GM21528 (cell line): ENCODE results near the gene TUBGCP6.
A peak's percentile ranks its signal among the peaks of the same experiment; 100 is the strongest.
"Not testable (repeated sequence)": the region's sequence is repeated elsewhere in the genome, so short reads cannot be mapped to it uniquely, and the experiment has no call there.

Experiments
- ATAC-seq: cut with Tn5 transposase; IDR thresholded peaks from one replicate; pipeline ENCODE4 v1.9.1; 2021; ENCODE audit warnings: mild to moderate bottlenecking, moderate library complexity; ENCODE audit not compliant: unreplicated experiment, low FRiP score

The TUBGCP6 gene

DNA sequence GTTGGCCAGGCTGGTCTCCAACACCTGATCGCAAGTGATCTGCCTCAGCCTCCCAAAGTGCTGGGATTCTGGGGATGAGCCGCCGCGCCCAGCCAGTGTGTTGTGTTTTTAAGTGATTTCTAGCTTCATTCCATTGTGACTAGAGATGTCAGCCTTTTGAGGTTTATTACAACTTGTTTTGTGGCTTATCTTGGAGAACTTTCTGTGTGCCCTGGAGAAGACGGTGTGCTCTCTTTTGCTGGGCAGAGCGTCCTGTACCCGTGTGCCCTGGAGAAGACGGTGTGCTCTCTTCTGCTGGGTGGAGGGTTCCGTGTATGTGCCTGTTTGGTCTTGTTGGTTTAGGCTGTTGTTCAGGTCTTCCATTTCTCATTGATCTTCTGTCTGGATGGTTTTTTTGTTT, 31.6 kb downstream of the TUBGCP6 start:
- ATAC-seq = no peak

DNA sequence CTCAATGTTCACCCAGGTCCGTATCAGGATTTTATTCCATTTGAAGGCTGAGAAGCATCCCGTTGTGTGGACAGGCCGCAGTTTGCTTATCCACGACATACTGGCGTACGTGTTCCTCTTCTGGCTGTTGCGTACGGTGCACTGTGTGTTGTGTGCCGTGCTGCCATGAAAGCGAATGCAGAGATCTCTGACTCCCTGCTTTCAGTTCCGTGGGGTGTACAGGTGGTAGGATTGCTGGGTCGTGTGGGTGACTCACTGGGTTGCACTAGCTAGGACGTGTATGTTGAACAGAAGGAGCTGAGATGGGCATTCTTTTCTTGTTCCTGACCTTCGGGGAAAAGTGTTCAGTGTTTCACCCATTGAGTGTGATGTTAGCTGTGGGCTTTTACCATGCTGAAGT, 33.7 kb downstream of the TUBGCP6 start:
- no peak for ATAC-seq

DNA sequence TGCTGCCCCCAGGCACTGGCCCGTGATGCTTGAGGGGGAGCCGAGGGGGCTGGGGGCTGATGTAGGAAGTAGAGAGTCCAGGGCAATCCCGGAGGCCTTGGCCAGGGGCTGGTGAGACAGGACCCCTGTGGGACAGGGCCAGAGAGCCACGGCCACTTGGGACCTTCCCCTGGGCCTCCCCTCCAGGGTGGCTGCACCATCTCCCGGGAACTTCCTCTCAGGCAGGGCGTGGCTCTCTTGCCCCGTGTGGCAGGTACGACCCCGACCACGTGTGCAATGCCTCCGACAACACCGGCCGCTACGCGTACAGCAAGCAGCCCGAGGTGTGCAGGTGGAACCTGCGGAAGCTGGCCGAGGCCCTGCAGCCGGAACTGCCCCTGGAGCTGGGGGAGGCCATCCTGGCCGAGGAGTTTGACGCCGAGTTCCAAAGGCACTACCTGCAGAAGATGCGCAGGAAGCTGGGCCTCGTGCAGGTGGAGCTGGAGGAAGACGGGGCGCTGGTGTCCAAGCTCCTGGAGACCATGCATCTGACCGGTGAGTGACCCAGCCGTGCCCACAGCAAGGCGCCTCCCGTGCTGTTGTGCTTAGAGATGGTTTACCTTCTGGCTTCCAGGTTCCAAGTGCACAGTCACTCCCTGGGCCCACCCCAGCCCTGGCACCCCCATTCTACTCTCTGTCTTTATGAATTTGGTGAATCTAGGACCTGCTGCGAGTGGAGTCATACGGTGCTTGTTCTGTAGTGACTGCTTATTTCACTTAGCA, 34.3 kb downstream of the TUBGCP6 start:
- no peak for ATAC-seq

DNA sequence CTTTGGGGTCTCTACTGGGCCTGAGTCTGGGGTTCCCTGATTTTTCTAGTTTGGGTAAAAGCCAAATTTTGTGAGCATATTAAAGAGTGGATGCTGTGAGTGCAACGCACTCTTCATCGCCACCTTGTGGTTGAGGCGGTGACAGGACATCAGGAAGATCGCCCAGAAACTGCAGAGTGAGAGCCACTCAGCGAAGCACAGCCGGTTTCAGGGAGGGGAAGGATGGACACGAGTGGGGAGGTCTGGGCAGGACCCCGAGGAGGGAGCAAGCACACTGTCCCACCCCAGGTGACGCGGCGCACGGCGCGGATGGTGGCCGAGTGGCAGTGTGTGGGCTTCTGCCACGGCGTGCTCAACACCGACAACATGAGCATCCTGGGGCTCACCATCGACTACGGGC, 34.9 kb downstream of the TUBGCP6 start:
- ATAC-seq = no peak

DNA sequence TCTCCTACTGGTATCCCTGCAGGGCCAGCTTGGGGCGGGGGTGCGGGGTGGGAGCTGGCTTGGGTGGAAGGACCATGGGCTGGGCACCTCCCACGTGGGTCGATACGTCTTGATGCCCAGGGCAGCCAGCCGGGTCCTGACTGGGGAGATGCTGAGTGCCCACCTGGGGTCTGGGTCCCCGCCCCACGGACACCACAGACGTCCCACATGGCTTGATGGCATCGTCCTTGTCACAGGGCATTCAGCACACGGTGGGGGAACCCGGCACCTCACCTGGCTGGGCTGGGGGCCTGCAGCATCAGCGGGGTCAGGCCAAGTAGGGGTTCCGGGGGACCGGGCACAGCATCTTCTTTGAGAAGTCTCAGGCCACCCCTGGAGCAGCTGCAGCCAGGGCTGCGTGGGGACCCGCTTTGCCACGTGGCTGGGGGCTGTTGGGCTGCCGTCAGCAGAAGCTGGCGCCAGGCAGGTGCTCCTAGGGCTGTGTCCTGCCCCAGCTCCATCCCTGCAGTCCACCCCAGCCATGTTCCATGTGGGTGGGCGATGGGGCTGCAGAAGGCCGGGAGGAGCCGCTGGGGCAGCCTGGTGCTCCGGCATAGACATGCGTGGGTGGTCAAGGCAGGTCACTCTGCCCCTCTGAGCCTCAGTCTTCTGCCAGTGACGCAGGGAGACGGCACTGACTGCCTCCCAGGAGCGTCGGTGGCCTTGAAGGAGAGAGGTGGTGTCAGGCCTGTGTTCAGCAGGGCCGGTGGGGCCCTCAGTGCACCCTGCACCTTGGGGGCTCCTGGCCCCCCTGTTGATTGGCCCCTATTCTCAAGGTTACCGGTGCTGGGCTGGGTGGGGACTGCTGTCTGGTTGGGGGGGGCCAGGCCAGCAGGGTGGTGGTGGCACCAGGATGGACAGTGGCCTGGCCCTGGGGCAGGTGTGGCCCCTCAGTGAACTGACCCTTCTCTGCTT, 35.6 kb downstream of the TUBGCP6 start:
- no peak for ATAC-seq

DNA sequence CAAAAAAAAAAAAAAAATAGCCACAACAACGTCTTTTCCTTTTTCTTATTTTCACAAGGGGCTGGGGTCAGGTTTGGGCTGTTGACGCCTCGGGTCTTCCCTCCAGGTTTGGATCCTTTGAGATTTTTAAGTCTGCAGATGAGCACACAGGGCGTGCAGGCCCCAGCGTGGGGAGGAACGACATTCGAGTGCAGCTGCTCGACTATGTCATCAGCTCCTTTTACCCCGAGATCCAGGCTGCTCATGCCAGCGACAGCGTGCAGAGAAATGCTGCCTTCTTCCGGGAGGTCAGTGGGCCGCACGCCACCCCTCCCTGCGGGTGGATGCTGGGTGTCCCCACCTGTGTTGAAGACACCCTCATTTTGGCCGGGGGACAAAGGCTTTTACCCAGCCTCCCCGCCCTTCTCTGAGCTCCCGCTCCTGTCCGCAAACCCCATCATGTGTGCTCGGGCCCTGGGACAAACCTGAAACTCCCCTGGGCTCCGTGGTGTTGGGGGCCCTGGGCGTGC, 36.3 kb downstream of the TUBGCP6 start:
- no peak for ATAC-seq

DNA sequence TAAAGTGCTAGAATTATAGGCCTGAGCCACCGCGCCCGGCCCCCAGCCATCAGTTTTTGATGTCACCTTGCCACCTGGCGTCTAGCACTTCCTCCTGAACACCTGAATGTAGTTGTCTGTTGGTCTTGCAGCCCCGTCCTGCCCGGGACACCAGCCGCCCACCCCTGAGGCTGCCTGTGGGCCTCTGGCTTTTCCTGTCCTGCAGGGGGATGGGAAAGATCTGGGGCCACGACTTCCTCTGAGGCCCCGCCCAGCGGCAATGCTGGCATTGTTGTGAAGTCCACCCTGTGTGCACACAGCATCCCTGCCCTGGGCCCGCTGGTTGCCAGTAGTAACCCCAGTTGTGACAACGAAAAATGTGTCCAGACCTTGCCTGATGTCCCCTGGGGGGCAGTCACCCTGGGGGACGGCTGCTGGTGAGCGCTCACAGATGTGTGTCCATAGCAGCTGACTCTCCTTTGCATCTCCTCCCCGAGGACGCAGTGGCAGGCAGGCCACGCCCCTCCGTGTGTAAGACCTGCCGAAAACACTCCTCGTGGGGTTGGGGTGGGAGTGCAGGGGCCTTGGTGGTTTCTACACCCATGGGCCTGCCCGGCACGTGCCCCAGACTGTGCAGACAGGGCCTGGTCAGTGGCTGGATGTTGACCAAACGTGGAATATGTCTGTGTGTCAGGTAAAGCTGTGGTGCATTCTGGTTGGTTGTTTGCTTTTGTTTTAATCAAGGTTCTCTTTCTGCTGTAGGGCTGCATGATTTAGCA, 37.3 kb downstream of the TUBGCP6 start:
- ATAC-seq = no peak

DNA sequence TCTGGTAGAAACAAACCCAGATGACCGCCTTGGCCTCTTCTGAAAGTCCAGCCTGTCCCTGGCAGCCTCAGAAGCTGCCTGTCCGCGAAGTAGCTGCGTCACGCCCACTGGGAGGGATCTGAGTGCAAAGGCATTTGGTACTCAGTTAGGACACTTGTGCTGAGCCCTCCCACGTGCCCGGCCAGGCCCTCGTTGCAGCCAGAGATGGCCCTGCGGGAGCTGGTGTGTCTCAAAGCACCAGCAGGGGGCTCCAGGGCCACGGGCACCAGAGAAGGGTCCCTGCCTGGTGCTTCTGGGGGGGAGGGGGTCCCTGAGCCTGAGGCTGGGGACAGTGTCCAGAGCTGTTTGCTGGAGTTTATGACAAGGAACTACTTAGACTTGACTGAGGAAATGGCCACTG, 38.2 kb downstream of the TUBGCP6 start:
- ATAC-seq = no peak

DNA sequence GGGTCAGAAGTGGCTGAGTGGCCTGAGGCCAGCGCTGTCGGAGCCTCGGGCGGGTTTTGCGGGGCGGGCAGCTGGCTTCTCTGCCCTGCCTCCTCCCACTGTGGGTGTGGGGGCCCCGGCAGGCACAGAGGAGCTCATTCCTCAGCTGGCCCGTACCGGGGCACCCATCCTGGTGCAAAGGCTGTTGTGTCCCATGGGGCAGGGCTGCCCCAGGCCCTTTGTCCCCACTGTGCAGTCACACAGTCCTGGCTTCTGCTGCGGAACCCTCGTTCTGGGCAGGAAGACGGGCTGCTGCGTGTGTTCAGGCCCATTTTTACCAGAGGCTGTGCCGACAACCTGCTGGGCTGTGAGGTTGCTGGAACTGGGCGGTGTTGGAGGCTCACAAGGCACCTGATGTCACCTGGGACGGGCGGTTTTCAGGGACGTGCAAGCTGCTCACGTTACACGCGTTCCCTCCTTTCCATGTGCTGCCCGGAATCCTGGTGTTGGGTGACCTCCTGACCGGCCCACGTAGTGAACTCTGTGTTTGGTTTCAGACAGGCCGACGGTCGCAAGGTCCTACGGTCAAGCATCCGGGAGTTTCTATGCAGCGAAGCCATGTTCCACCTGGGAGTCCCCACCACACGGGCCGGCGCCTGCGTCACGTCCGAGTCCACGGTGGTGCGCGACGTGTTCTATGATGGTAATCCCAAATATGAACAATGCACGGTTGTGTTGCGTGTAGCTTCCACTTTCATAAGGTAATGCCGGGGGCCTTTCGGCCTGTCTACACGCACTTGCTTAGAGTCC, 38.8 kb downstream of the TUBGCP6 start:
- no peak for ATAC-seq

DNA sequence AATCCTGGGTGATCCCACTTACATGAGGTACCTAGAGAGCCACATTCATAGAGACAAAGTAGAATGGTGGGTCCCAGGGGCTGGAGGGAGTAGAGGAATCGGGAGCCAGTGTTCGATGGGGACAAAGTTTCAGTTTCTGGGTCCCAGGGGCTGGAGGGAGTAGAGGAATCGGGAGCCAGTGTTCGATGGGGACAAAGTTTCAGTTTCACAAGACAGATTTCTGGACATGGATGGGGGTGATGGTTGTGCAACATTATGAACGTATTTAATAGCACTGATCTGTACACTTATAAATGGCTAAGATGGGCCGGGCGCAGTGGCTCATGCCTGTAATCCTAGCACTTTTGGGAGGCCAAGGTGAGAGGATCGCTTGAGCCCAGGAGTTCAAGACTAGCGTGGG, 39.8 kb downstream of the TUBGCP6 start:
- ATAC-seq = not testable (repeated sequence)

DNA sequence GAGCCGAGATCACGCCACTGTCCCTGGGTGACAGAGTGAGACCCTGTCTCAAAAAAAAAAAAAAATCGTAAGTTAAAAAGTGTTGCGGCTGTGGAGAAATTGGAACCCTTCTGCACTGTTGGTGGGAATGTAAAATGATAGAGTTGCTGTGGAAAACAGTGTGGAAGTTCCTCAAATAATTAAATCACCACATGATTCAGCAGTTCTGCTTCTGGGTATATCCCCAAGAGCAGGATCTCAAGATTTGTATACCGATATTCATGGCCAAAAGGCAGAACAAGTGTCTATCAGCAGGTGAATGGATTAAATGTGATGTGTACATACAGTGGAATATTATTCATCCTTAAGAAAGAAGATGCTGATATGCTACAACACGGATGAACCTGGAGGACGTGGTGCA, 40.3 kb downstream of the TUBGCP6 start:
- ATAC-seq = no peak

DNA sequence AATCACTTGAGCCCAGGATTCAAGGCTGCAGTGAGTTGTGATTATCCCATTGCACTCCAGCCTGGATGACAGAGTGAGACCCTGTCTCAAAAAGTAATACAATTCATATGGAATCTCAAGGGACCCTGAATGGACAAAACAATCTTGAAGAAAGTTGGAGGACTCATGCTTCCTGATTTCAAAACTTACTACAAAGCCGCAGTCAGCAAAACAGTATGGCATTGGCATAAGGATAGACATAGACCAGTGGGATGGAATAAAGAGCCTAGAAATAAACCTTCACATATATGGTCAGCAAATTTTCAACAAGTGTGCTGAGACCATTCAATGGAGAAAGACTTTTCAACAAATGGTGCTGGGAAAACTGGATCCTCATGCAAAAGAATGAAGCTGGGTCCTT, 41.5 kb downstream of the TUBGCP6 start:
- no peak for ATAC-seq

DNA sequence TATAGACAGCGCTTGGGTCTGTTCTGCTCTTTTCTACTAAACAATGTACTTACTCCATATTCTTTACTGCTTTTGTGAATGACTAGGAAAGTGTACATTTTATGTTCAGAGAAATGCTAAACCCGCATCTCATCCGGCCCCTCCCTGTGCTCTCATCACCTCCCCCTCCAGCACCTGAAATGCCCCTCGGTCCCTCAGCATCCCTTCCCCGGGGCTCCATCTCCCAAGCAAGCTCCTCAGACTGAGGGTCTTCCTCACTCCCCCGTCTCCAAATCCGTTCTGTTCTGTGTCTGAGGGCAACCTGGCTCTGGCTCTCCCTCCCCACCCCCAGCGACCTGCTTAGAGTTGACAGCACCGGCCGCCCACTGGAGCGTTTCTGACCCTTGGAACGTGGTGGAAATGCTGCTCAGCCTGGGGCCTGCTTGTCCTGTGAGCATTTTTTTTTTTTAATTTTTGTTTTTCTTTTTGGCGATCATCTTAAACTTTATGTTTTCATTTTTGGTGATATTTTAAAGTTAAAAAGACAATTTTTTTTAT, 42.6 kb downstream of the TUBGCP6 start:
- no peak for ATAC-seq

DNA sequence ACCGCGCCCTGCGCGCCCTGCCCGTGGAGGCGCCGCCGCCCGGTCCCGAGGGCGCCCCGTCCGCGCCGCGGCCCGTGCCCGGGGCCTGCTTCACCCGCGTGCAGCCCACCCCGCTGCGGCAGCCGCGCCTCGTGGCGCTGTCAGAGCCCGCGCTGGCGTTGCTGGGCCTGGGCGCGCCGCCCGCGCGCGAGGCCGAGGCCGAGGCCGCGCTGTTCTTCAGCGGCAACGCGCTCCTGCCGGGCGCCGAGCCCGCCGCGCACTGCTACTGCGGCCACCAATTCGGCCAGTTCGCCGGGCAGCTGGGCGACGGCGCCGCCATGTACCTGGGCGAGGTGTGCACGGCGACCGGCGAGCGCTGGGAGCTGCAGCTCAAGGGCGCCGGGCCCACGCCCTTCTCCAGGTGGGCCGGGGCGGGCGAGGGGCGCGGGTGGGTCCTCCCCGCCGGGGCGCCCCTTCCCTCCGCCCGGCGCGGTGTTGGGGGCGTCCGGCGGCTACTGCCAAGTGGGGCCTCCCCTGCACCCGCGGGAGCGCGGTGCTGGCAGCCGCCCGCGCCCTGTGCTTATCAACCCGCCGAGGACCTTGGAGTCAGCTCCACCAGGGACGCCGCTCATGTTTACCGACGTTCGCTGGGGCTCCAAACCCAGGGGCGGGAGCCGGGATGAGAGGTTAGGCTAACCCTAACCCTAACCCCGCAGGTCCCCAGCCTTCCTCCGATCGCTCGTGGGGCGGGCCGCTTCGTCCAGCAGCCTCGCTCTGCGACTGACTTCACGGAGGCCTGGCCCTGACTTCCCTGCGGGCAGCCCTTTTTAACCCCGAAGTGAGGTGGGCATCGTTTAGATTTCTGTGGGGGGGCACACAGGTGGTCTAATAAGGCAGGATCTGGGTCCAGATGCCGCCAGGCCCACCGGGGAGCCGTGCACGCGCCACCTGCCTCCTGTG, 43.4 kb downstream of the TUBGCP6 start:
- ATAC-seq = peak; percentile 16

DNA sequence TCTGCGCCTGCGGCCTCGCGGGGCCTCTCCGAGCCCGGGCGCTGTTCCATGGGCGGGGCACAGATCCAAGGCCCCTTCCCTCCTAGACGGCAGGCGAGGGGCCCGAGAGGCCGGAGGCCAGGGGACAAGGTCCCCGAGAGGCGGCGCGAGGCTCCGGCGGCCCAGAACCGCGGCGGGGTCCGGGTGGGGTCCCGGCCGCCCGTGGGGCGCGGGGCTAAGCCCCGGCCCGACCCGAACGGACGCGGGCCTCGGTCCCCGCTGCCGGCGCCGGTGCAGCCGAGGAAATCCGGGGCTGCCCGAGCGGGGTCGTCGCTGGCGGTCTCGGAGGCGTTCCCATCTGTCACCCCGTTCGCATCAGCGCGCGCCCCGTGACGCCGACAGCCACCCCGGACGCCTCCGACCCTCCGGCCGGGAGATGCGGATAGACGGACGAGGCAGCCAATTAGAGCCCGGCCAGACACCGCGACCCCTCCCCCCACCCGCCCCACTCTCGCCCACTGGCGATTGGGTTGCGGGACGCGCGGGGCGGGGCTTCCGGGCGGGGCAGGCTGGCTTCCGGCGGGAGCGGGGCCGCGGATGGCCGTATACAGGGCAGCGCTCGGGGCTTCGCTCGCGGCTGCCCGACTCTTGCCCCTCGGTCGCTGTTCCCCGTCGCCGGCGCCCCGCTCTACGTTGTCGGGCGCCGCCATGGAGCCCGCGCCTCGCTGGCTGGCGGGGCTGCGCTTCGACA, 44.2 kb downstream of the TUBGCP6 start, which contains the start of gene SELENOO:
Gene SELENOO, plus strand, starts transcription at position 551 of the 730 bp plus-strand sequence. Its CDS starts 26 bp downstream, at position 577.
- ATAC-seq = peak; percentile 62

DNA sequence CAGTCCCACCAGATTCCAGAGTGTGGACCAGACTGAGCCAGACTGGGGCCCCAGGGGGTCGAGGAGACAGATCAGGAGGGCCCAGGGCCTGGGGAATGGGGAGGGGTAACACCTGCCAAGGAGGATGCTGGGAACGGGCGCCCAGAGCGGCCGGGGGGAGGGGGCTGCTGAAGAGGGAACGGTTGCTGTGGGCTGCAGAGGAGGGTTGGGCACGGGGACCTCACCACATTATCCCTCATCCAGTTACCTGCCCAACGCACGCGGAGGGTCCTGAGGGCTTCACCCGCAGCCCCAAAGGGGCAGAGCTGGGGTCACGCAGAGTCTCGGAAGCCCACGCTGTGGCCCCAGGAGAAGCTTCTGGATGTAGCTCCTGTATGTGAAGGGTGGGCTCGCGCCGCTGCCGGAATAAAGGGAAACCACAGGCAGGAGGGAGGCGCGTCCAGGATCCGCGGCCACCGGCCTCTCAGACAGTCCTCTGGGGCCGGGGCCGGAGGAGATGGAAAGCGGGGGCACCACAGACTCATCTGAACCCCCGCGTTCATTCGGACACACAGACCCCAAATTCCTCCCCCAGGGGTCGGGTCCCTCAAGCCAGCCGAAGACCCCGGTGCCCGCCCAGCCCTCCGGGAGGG, 44.9 kb downstream of the TUBGCP6 start:
- no peak for ATAC-seq

DNA sequence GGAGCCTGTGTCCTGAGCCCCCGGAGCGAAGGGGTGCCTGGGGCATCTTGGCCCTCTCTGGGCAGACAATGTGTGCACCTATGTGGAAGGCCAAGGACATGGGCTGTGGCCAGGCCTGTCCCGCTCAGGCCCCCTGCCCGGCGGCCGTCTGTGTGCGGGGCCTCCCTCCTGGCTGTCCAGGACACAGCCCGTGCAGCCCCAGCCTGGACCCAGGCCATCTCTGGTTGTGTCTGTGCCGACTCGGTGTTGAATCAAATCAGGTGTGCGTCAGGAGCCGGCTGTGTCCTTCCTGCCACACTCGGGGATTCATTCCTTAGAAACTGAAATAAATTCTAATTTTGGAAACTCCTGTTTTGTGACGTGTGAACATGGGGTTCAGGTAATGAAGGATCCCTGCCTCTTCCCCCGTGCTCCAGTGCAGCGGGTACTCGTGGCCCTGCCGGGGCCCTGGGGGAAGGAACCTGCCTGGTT, 45.5 kb downstream of the TUBGCP6 start:
- ATAC-seq = no peak
